IMR-90 (cell line): ENCODE measurements around the gene SUCLA2. TPM values are rescaled to one million over a fixed set of nuclear protein-coding genes. Genes with fewer than 3 reads are reported as not detected.

Experiments
- ATAC-seq: fragments of 200-7000 bp; cut with Tn5 transposase; 2 replicates; pipeline ENCODE4 v1.9.1; 2020; ENCODE audit warnings: low read depth, mild to moderate bottlenecking, moderate library complexity
- BruUV-seq: library from RNA; stranded (reverse); fragments of 400-500 nt; replicated peaks from 2 replicates; lab custom pipeline; 2021; lab: Mats Ljungman, UMichigan
- CTCF ChIA-PET: fragments of 300-600 bp; formaldehyde crosslinking; extraction: SDS; loops from one replicate; lab custom pipeline; 2021; ENCODE audit warnings: antibody characterized with exemption; lab: Yijun Ruan, JAX
- POLR2A ChIA-PET: fragments of 300-600 bp; sonication (Branson Sonifier 250); formaldehyde crosslinking; loops from one replicate; lab custom pipeline; 2022; ENCODE audit warnings: antibody characterized with exemption; ENCODE audit not compliant: unreplicated experiment; lab: Charles Lee
- DNase-seq: peaks from one replicate; pipeline ENCODE4 v3.0.0; 2013
- H2AFZ ChIP-seq: replicated peaks from 2 replicates; pipeline ENCODE3; 2013; ENCODE audit warnings: low read length, mild to moderate bottlenecking; ENCODE audit not compliant: poor library complexity
- H2AK5ac ChIP-seq: 2 replicates; pipeline ENCODE4 v1.6.1; 2013; ENCODE audit warnings: low read depth, low read length, inconsistent platforms
- H2AK9ac ChIP-seq: replicated peaks from 2 replicates; pipeline ENCODE3; 2013; ENCODE audit warnings: mild to moderate bottlenecking, low read depth, low read length, moderate library complexity; ENCODE audit not compliant: poor library complexity
- H2BK120ac ChIP-seq: 2 replicates; pipeline ENCODE4 v1.6.1; 2013; ENCODE audit warnings: low read depth, low read length, inconsistent platforms
- H2BK15ac ChIP-seq: 3 replicates; pipeline ENCODE4 v1.6.1; 2013; ENCODE audit warnings: low read depth, low read length, inconsistent platforms
- H2BK20ac ChIP-seq: 2 replicates; pipeline ENCODE4 v1.6.1; 2013; ENCODE audit warnings: low read depth, mild to moderate bottlenecking, inconsistent platforms, low read length, moderate library complexity
- H2BK5ac ChIP-seq: 2 replicates; pipeline ENCODE4 v1.6.1; 2013; ENCODE audit warnings: mild to moderate bottlenecking, low read depth, low read length, inconsistent platforms; ENCODE audit not compliant: poor library complexity, severe bottlenecking
- H3K14ac ChIP-seq: replicated peaks from 2 replicates; pipeline ENCODE4 v1.6.1; 2013; ENCODE audit warnings: low read depth, low read length, inconsistent platforms
- H3K18ac ChIP-seq: 2 replicates; pipeline ENCODE4 v1.6.1; 2013; ENCODE audit warnings: low read depth, low read length, control low read depth
- H3K23ac ChIP-seq: 2 replicates; pipeline ENCODE4 v1.6.1; 2013; ENCODE audit warnings: low read depth, low read length, inconsistent platforms
- H3K27ac ChIP-seq: 2 replicates; pipeline ENCODE4 v1.5.1; 2013; ENCODE audit warnings: mild to moderate bottlenecking, control low read depth, low read length; ENCODE audit not compliant: insufficient read depth
- H3K27me3 ChIP-seq: 2 replicates; pipeline ENCODE4 v1.6.1; 2013; ENCODE audit warnings: low read length; ENCODE audit not compliant: control insufficient read depth, insufficient read depth
- H3K36me3 ChIP-seq: 2 replicates; pipeline ENCODE4 v1.6.1; 2013; ENCODE audit warnings: low read length, mixed read lengths; ENCODE audit not compliant: control insufficient read depth, insufficient read depth
- H3K4ac ChIP-seq: 2 replicates; pipeline ENCODE4 v1.6.1; 2013; ENCODE audit warnings: low read depth, low read length, inconsistent platforms
- H3K4me1 ChIP-seq: 2 replicates; pipeline ENCODE4 v1.6.1; 2013; ENCODE audit warnings: low read length, mixed read lengths; ENCODE audit not compliant: control insufficient read depth, insufficient read depth
- H3K4me2 ChIP-seq: 2 replicates; pipeline ENCODE4 v1.6.1; 2013; ENCODE audit warnings: low read depth, mild to moderate bottlenecking, control low read depth, low read length, moderate library complexity
- H3K4me3 ChIP-seq: 2 replicates; pipeline ENCODE4 v1.5.1; 2013; ENCODE audit warnings: low read depth, mild to moderate bottlenecking, control low read depth, low read length, moderate library complexity; ENCODE audit not compliant: insufficient read depth
- H3K56ac ChIP-seq: 2 replicates; pipeline ENCODE4 v1.6.1; 2013; ENCODE audit warnings: low read length, inconsistent platforms; ENCODE audit not compliant: insufficient read depth; ENCODE audit errors: extremely low read depth
- H3K79me1 ChIP-seq, 2 experiments: 2 replicates each; pipeline ENCODE4 v1.6.1; 2013; ENCODE audit warnings: low read length in 2 of 2, inconsistent platforms in 1 of 2, low read depth in 1 of 2
- H3K9ac ChIP-seq: 2 replicates; pipeline ENCODE4 v1.6.1; 2013; ENCODE audit warnings: low read depth, low read length, control low read depth
- H3K9me1 ChIP-seq: 2 replicates; pipeline ENCODE4 v1.6.1; 2013; ENCODE audit warnings: low read length, inconsistent platforms; ENCODE audit not compliant: insufficient read depth
- H3K9me3 ChIP-seq: 2 replicates; pipeline ENCODE4 v1.6.1; 2013; ENCODE audit warnings: low read length; ENCODE audit not compliant: control insufficient read depth, insufficient read depth
- H4K20me1 ChIP-seq: 2 replicates; pipeline ENCODE4 v1.6.1; 2013; ENCODE audit warnings: low read length, inconsistent platforms; ENCODE audit not compliant: insufficient read depth
- H4K5ac ChIP-seq: 2 replicates; pipeline ENCODE4 v1.6.1; 2013; ENCODE audit warnings: mild to moderate bottlenecking, low read depth, low read length, control low read depth
- H4K8ac ChIP-seq, 2 experiments: 2 replicates each; pipeline ENCODE4 v1.6.1; 2013; ENCODE audit warnings: low read depth in 2 of 2, low read length in 2 of 2, control low read depth in 1 of 2, inconsistent platforms in 1 of 2
- H4K91ac ChIP-seq: 2 replicates; pipeline ENCODE4 v1.6.1; 2013; ENCODE audit warnings: low read depth, low read length, inconsistent platforms; ENCODE audit not compliant: insufficient read depth
- BHLHE40 ChIP-seq: fragments of 150-350 bp; IDR thresholded peaks from 2 replicates; pipeline ENCODE4 v1.6.1; 2016; ENCODE audit warnings: mild to moderate bottlenecking, low read depth, low read length
- CHD1 ChIP-seq: IDR thresholded peaks from 2 replicates; pipeline ENCODE4 v1.6.1; 2012; ENCODE audit warnings: low read depth, low read length, improper control_type of control experiment
- MAZ ChIP-seq: IDR thresholded peaks from 2 replicates; pipeline ENCODE4 v1.6.1; 2012; ENCODE audit warnings: low read depth, mild to moderate bottlenecking, low read length, improper control_type of control experiment, moderate library complexity, borderline replicate concordance
- POLR2A ChIP-seq: IDR thresholded peaks from 2 replicates; pipeline ENCODE4 v1.6.1; 2012; ENCODE audit warnings: mild to moderate bottlenecking, low read depth, low read length
- RFX5 ChIP-seq: IDR thresholded peaks from 2 replicates; pipeline ENCODE4 v1.8.0; 2012; ENCODE audit warnings: low read depth, mild to moderate bottlenecking, low read length, moderate library complexity
- USF2 ChIP-seq: fragments of 150-350 bp; IDR thresholded peaks from 2 replicates; pipeline ENCODE4 v1.6.1; 2017; ENCODE audit warnings: mild to moderate bottlenecking, antibody characterized with exemption, low read length, low read depth
- WGBS, 2 experiments: methylation state at CpG; one replicate each; pipeline versions ENCODE4 v1.1.5 to v1.1.7; 2013; ENCODE audit warnings: missing lambda C conversion rate in 2 of 2; ENCODE audit not compliant: insufficient read length in 1 of 2; ENCODE audit errors: extremely low coverage in 2 of 2; 5-methylcytosine and 5-hydroxymethylcytosine counted together
- dilution Hi-C: fragments of 300-500 bp; cut with HindIII; formaldehyde crosslinking; loops from one replicate; pipeline ENCODE4 v1.14.3; 2018; ENCODE audit warnings: low sequenced_read_pairs; ENCODE audit not compliant: unreplicated experiment
- in situ Hi-C: fragments of 300-500 bp; cut with MboI; formaldehyde crosslinking; loops from 3 replicates; pipeline ENCODE4 v1.14.3; 2019; ENCODE audit warnings: low sequenced_read_pairs, inconsistent platforms, mixed read lengths
- intact Hi-C: fragments of 100-400 bp; cut with micrococcal nuclease; formaldehyde crosslinking; loops from 2 replicates; pipeline ENCODE4 v1.10.0; 2022
- polyA plus RNA-seq, 3 experiments: library from polyadenylated mRNA; depleted of rRNA; stranded (reverse); fragments of >200 nt; gene quantifications; 2 replicates each; pipeline ENCODE4 v1.2.3, GENCODE V29; 2012; ENCODE audit warnings: low replicate concordance in 1 of 3
- total RNA-seq: library from RNA; depleted of rRNA; stranded (reverse); fragments of >200 nt; gene quantifications from 2 replicates; pipeline ENCODE4 v1.2.3, GENCODE V29; 2012
- TF ChIP-seq, protein P1 (sequence below): conservative IDR thresholded peaks from 2 replicates; pipeline ENCODE4 v1.5.1; 2012; ENCODE audit warnings: mild to moderate bottlenecking, low read depth, low read length, improper control_type of control experiment
- TF ChIP-seq, protein P2 (sequence below): fragments of 150-350 bp; IDR thresholded peaks from 2 replicates; pipeline ENCODE4 v1.6.1; 2016; ENCODE audit warnings: low read depth, mild to moderate bottlenecking, low read length, moderate library complexity, borderline replicate concordance

Gene SUCLA2
- total and polyA plus RNA-seq, 2 of the 4 experiments (the other 2 are of a cell fraction) = 31.5 to 36.1 TPM

DNA sequence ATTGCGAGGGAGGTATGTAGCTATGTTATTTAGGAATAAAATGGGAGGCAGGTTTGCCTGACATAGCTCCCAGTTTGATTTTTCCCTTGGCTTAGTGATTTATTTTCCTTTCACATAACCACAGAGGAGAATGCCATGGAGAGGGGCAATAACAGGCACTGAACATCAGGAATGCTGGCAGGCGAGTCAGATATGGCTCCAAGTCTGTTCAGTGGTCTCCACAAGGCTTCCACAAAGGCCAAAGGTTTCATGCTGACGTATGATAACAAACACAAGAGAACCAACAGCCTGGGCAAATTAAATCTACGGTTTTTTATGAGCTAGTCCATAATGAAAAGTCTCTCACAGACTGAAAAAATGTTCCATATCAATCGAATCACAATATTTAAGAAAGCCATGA lies 66.7 kb downstream of the SUCLA2 start:
- DNase-seq (no peak), ATAC-seq (no peak)
- Histone ChIP-seq H3K23ac (no peak overlapping the region), H3K9me1 (no peaks in the 10 kb centered on the region; the same call in 1 of the 2 replicates), H3K9ac (no peak overlapping the region), H3K36me3 (no peaks in the 10 kb centered on the region), H3K14ac (no peak overlapping the region), H2AFZ (no peak overlapping the region), H2AK5ac (no peak overlapping the region), H3K27me3 (no peaks in the 10 kb centered on the region), H4K5ac (no peak overlapping the region), H3K4me3 (no peak overlapping the region), H4K91ac (no peak overlapping the region), H3K27ac (no peak overlapping the region), H4K20me1 (no peaks in the 10 kb centered on the region), H2AK9ac (no peak overlapping the region), H3K9me3 (peaks cover 2% of the 10 kb centered on the region; the same call in 1 of the 2 replicates), H3K4ac (no peak overlapping the region), H3K4me1 (no peaks in the 10 kb centered on the region; the same call in 1 of the 2 replicates), H3K56ac (no peak overlapping the region), H2BK20ac (no peak overlapping the region), H4K8ac (no peak overlapping the region), H2BK5ac (no peak overlapping the region), H3K4me2 (no peak overlapping the region), H3K18ac (no peak overlapping the region), H3K79me1 (no peaks in the 10 kb centered on the region), H2BK15ac (no peak overlapping the region), H2BK120ac (no peak overlapping the region)
- ChIA-PET CTCF (interaction anchor here (0.6 kb wide), 1 partner anchor 12 kb away, joined by 3 read pairs; no protein-coding TSS in a partner anchor), POLR2A (no interaction called here)
- in situ Hi-C loops (no loop called here), intact Hi-C loops (no loop called here), dilution Hi-C loops (no loop called here)
- TF ChIP-seq POLR2A = no peak
- TF ChIP-seq, protein P1, sequence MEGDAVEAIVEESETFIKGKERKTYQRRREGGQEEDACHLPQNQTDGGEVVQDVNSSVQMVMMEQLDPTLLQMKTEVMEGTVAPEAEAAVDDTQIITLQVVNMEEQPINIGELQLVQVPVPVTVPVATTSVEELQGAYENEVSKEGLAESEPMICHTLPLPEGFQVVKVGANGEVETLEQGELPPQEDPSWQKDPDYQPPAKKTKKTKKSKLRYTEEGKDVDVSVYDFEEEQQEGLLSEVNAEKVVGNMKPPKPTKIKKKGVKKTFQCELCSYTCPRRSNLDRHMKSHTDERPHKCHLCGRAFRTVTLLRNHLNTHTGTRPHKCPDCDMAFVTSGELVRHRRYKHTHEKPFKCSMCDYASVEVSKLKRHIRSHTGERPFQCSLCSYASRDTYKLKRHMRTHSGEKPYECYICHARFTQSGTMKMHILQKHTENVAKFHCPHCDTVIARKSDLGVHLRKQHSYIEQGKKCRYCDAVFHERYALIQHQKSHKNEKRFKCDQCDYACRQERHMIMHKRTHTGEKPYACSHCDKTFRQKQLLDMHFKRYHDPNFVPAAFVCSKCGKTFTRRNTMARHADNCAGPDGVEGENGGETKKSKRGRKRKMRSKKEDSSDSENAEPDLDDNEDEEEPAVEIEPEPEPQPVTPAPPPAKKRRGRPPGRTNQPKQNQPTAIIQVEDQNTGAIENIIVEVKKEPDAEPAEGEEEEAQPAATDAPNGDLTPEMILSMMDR = no peak
- TF ChIP-seq RFX5 = no peak
- no peak for TF ChIP-seq USF2
- no peak for TF ChIP-seq CHD1
- TF ChIP-seq, protein P2, sequence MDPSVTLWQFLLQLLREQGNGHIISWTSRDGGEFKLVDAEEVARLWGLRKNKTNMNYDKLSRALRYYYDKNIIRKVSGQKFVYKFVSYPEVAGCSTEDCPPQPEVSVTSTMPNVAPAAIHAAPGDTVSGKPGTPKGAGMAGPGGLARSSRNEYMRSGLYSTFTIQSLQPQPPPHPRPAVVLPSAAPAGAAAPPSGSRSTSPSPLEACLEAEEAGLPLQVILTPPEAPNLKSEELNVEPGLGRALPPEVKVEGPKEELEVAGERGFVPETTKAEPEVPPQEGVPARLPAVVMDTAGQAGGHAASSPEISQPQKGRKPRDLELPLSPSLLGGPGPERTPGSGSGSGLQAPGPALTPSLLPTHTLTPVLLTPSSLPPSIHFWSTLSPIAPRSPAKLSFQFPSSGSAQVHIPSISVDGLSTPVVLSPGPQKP = no peak
- no peak for TF ChIP-seq BHLHE40
- no peak for TF ChIP-seq MAZ
- WGBS, 2 experiments = 80% methylated on average over 1 of the region's 5 CpGs; no CpG with 5 or more reads in 1 of the 2 experiments
- BruUV-seq = no TSS peak
